SK-N-SH (cell line): ENCODE measurements around the gene GRK5. TPM values are rescaled to one million over a fixed set of nuclear protein-coding genes. Genes with fewer than 3 reads are reported as not detected.

Experiments
- CTCF ChIA-PET: fragments of 300-600, 350-600 bp; formaldehyde crosslinking; extraction: SDS; loops from one replicate; lab custom pipeline; 2021; lab: Yijun Ruan, JAX
- POLR2A ChIA-PET: fragments of 350-600 bp; sonication (Branson Sonifier 250); formaldehyde crosslinking; extraction: SDS; loops from one replicate; lab custom pipeline; 2020; ENCODE audit warnings: antibody characterized with exemption, inconsistent platforms; lab: Yijun Ruan, JAX
- DNase-seq: peaks from one replicate; pipeline ENCODE4 v3.0.0; 2012
- H2AFZ ChIP-seq: fragments of 200-600 bp; sonication (generic); 2 replicates; pipeline ENCODE4 v1.8.1; 2016; ENCODE audit warnings: antibody characterized with exemption, mild to moderate bottlenecking, low read depth
- H3F3A ChIP-seq: fragments of 200-600 bp; sonication (generic); replicated peaks from 2 replicates; pipeline ENCODE3; 2016; ENCODE audit warnings: antibody characterized with exemption, mild to moderate bottlenecking; ENCODE audit not compliant: insufficient read depth
- H3K27ac ChIP-seq, 2 experiments: fragments of 200-500 bp in 1 of 2; fragments of 200-600 bp in 1 of 2; sonication (Bioruptor generic) in 1 of 2; sonication (generic), shearing (Covaris generic) in 1 of 2; 2 replicates each; pipeline versions ENCODE4 v1.5.1 to v1.6.1; 2014 to 2016; ENCODE audit warnings: low read depth in 2 of 2, inconsistent platforms in 1 of 2, low read length in 1 of 2, mild to moderate bottlenecking in 1 of 2, mixed read lengths in 1 of 2
- H3K27me3 ChIP-seq: fragments of 200-600 bp; sonication (generic), shearing (Covaris generic); 2 replicates; pipeline ENCODE4 v1.6.1; 2016; ENCODE audit warnings: mixed run types; ENCODE audit not compliant: insufficient read depth
- H3K36me3 ChIP-seq, 2 experiments: fragments of 200-500 bp in 1 of 2; fragments of 200-600 bp in 1 of 2; sonication (Bioruptor generic) in 1 of 2; sonication (generic) in 1 of 2; replicated peaks in 1 of 2; 2 replicates each; pipeline versions ENCODE3 to v1.5.1; 2014 to 2016; ENCODE audit warnings: low read length in 1 of 2, mild to moderate bottlenecking in 1 of 2; ENCODE audit not compliant: insufficient read depth in 2 of 2, control insufficient read depth in 1 of 2
- H3K4me1 ChIP-seq, 2 experiments: fragments of 200-500 bp in 1 of 2; fragments of 200-600 bp in 1 of 2; sonication (Bioruptor generic) in 1 of 2; sonication (generic), shearing (Covaris generic) in 1 of 2; 2 replicates each; pipeline versions ENCODE4 v1.5.1 to v1.6.1; 2014 to 2016; ENCODE audit warnings: low read depth in 1 of 2, low read length in 1 of 2, mixed run types in 1 of 2; ENCODE audit not compliant: insufficient read depth in 2 of 2, control insufficient read depth in 1 of 2
- H3K4me2 ChIP-seq: fragments of 200-600 bp; sonication (generic), shearing (Covaris generic); 2 replicates; pipeline ENCODE4 v1.6.1; 2017; ENCODE audit warnings: mixed run types
- H3K4me3 ChIP-seq, 2 experiments: fragments of 200-500 bp in 1 of 2; fragments of 200-600 bp in 1 of 2; sonication (Bioruptor generic) in 1 of 2; sonication (generic), shearing (Covaris generic) in 1 of 2; 2 replicates each; pipeline versions ENCODE4 v1.5.1 to v1.8.1; 2014 to 2016; ENCODE audit warnings: low read depth in 2 of 2, inconsistent platforms in 1 of 2, low read length in 1 of 2, mild to moderate bottlenecking in 1 of 2, mixed read lengths in 1 of 2, moderate library complexity in 1 of 2
- H3K79me2 ChIP-seq: fragments of 200-600 bp; sonication (generic); 2 replicates; pipeline ENCODE4 v1.8.1; 2017; ENCODE audit warnings: mild to moderate bottlenecking; ENCODE audit not compliant: insufficient read depth
- H3K9ac ChIP-seq: fragments of 200-600 bp; sonication (generic); 2 replicates; pipeline ENCODE4 v1.6.1; 2017; ENCODE audit warnings: mixed run types
- H3K9me2 ChIP-seq: fragments of 200-600 bp; sonication (generic); 2 replicates; pipeline ENCODE4 v1.6.1; 2017; ENCODE audit warnings: mixed run types
- H3K9me3 ChIP-seq: fragments of 200-600 bp; sonication (generic); 2 replicates; pipeline ENCODE4 v1.6.1; 2017; ENCODE audit warnings: mixed run types, mild to moderate bottlenecking, moderate library complexity
- H4K20me1 ChIP-seq: fragments of 200-600 bp; sonication (generic); 2 replicates; pipeline ENCODE4 v1.6.1; 2017; ENCODE audit warnings: mild to moderate bottlenecking, mixed run types; ENCODE audit not compliant: insufficient read depth
- CHD2 ChIP-seq: fragments of 150-350 bp; IDR thresholded peaks from 2 replicates; pipeline ENCODE4 v1.6.1; 2018; ENCODE audit warnings: low read length; ENCODE audit not compliant: partially characterized antibody
- EP300 ChIP-seq, 2 experiments: IDR thresholded peaks; 2 replicates each; pipeline versions ENCODE4 v1.4.0 to v1.6.1; 2012; ENCODE audit warnings: borderline replicate concordance in 1 of 2, low read depth in 1 of 2, low read length in 1 of 2
- FOXJ3 ChIP-seq: sonication (generic); formaldehyde crosslinking; IDR thresholded peaks from 2 replicates; pipeline ENCODE4 v1.5.1; 2020; ENCODE audit warnings: mild to moderate bottlenecking, missing genetic modification reagents
- FOXM1 ChIP-seq: IDR thresholded peaks from 2 replicates; pipeline ENCODE4 v1.4.0; 2012; ENCODE audit warnings: low read depth, mild to moderate bottlenecking
- GATA2 ChIP-seq: sonication (generic); formaldehyde crosslinking; IDR thresholded peaks from 2 replicates; pipeline ENCODE4 v1.5.0; 2020; ENCODE audit warnings: mild to moderate bottlenecking, missing genetic modification reagents
- MEF2A ChIP-seq: IDR thresholded peaks from 2 replicates; pipeline ENCODE4 v1.4.0; 2012; ENCODE audit warnings: low read depth, borderline replicate concordance
- NFIC ChIP-seq: IDR thresholded peaks from 2 replicates; pipeline ENCODE4 v1.4.0; 2012; ENCODE audit warnings: borderline replicate concordance
- NRF1 ChIP-seq: IDR thresholded peaks from 2 replicates; pipeline ENCODE4 v1.6.1; 2012; ENCODE audit warnings: low read depth, mild to moderate bottlenecking, low read length
- POLR2AphosphoS5 ChIP-seq: IDR thresholded peaks from 2 replicates; pipeline ENCODE4 v1.6.1; 2012; ENCODE audit warnings: low read depth, low read length
- RAD21 ChIP-seq: IDR thresholded peaks from 2 replicates; pipeline ENCODE4 v1.6.1; 2012; ENCODE audit warnings: mild to moderate bottlenecking, low read length
- RXRA ChIP-seq: IDR thresholded peaks from 2 replicates; pipeline ENCODE4 v1.4.0; 2012; ENCODE audit warnings: low read depth, mild to moderate bottlenecking, borderline replicate concordance
- TAF1 ChIP-seq: IDR thresholded peaks from 2 replicates; pipeline ENCODE4 v1.6.1; 2012; ENCODE audit warnings: low read depth, mild to moderate bottlenecking, low read length, moderate library complexity, borderline replicate concordance
- TEAD4 ChIP-seq: IDR thresholded peaks from 2 replicates; pipeline ENCODE4 v1.4.0; 2012; ENCODE audit warnings: mild to moderate bottlenecking, borderline replicate concordance; ENCODE audit not compliant: insufficient read depth
- WGBS: methylation state at CpG from one replicate; pipeline ENCODE4 v1.1.6; 2017; ENCODE audit warnings: low lambda C conversion rate; 5-methylcytosine and 5-hydroxymethylcytosine counted together
- polyA plus RNA-seq, 3 experiments: library from polyadenylated mRNA; depleted of rRNA; stranded (reverse); fragments of >200 nt; gene quantifications; 2 replicates each; pipeline ENCODE4 v1.2.3, GENCODE V29; 2012
- TF ChIP-seq, protein P1 (sequence below): IDR thresholded peaks from 2 replicates; pipeline ENCODE4 v1.4.0; 2012; ENCODE audit warnings: low read depth
- TF ChIP-seq, protein P2 (sequence below): IDR thresholded peaks from 2 replicates; pipeline ENCODE4 v1.4.0; 2012; ENCODE audit warnings: low read depth, borderline replicate concordance

GRK5 gene
- polyA plus RNA-seq, 1 of the 3 experiments (the other 2 are of a cell fraction): 12.1 TPM

DNA sequence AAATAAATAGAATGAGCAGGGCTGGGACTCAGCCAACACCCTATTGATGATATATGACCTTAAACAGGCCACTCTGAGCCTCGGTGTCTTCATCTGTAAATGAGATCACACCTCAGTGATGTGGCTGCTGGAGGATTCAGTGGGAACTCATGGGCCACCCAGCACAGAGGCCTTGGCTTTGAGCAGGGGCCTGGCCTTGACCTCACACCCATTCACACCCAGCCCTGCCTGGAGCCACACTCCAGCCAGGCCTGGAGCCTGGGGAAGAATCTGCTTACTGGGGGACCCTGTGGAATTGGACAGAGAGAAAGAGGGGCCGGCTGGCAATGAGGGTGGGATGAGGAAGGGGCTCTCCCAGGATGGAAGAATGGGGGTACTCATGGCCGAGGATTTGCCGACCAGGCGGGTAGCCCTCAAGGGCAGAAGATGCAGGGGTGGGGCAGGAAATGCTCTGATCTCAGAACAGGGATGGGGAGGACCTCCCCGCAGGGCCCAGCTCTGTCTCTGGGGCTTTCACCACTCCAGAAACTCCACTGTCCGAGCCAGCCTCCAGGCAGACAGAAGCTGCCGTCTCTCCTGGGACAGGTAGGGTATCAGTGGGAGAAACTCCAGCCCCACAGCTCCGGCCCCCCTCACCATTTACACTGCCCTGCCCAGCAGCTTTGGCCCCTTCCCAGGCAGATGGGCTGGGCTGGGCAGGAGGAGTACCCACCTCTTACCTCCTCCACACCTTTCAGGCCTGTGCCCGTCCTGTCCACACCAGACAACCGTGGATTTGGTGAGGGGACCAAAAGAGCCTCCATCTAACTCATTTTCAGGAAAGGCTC, 253.2 kb downstream of the GRK5 start:
- ChIA-PET CTCF (interaction anchor here (0.9 to 5.9 kb wide), 5 partner anchors 11 to 261 kb away, joined by 3 to 38 read pairs (median 11); partner anchors contain the start of gene GRK5), POLR2A (no interaction called here)
- Histone ChIP-seq H3K9ac (no peak overlapping the region), H3K9me3 (no peaks in the 10 kb centered on the region), H3K27me3 (no peaks in the 10 kb centered on the region; the same call in 1 of the 2 replicates), H3K79me2 (no peaks in the 10 kb centered on the region), H3K9me2 (no peaks in the 10 kb centered on the region), H3K27ac (no peak overlapping the region), H3K4me2 (no peak overlapping the region), H3F3A (no peaks in the 10 kb centered on the region), H3K4me3 (no peak overlapping the region)
- no peak for DNase-seq
- TF ChIP-seq FOXM1 (no peak), EP300 (IDR thresholded peaks at IDR 0.05; ENCODE audit: borderline replicate concordance in 1 of 2, low read depth in 1 of 2, low read length in 1 of 2) (no peak), MEF2A (no peak), TAF1 (no peak), POLR2AphosphoS5 (no peak), NFIC (no peak), CHD2 (no peak)
- TF ChIP-seq, all 33 proteins: peak for 0
- H3K4me1 ChIP-seq: no peaks in the 10 kb centered on the region
- 96% methylated on average over 7 of the region's 11 CpGs for WGBS
- H4K20me1 ChIP-seq: no peaks in the 10 kb centered on the region
- no peaks in the 10 kb centered on the region for H3K36me3 ChIP-seq
- H2AFZ ChIP-seq: no peak overlapping the region

DNA sequence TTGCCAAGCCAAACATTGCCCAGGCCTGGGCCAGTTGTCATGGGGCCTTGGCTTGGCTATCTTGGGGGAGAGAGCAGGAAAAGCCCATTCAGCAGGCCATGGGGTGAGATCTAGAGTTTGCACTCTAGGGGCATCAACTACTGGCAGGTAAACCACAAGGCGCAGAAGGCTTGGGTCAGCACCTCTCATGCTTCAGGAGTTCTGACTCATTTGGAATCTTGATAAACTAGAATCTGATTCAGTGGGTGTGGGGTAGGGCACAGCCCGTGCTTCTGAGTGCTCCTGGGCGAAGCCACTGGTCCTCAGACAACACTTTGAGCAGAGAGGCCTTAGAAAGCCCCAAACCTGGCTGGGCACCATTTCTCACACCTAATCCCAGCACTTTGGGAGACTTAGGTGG, 254.0 kb downstream of the GRK5 start:
- TF ChIP-seq RXRA: no peak
- no peaks in the 10 kb centered on the region for H3K79me2 ChIP-seq
- H3K36me3 ChIP-seq: no peaks in the 10 kb centered on the region
- H4K20me1 ChIP-seq: no peaks in the 10 kb centered on the region
- no peak overlapping the region for H2AFZ ChIP-seq
- CTCF ChIA-PET: interaction anchor here (0.9 to 5.9 kb wide), 3 partner anchors 10 to 255 kb away, joined by 3 to 27 read pairs (median 5); partner anchors contain the start of gene GRK5
- WGBS: 100% methylated on average over 1 of the region's 3 CpGs
- no peaks in the 10 kb centered on the region for H3K9me3 ChIP-seq
- H3K9ac ChIP-seq: no peak overlapping the region
- H3F3A ChIP-seq: no peaks in the 10 kb centered on the region
- no peak overlapping the region for H3K4me3 ChIP-seq
- H3K27ac ChIP-seq: no peak overlapping the region
- DNase-seq: no peak
- no peak overlapping the region for H3K4me2 ChIP-seq
- H3K27me3 ChIP-seq: no peaks in the 10 kb centered on the region; the same call in 1 of the 2 replicates
- H3K4me1 ChIP-seq: no peaks in the 10 kb centered on the region
- H3K9me2 ChIP-seq: no peaks in the 10 kb centered on the region
- POLR2A ChIA-PET: no interaction called here

DNA sequence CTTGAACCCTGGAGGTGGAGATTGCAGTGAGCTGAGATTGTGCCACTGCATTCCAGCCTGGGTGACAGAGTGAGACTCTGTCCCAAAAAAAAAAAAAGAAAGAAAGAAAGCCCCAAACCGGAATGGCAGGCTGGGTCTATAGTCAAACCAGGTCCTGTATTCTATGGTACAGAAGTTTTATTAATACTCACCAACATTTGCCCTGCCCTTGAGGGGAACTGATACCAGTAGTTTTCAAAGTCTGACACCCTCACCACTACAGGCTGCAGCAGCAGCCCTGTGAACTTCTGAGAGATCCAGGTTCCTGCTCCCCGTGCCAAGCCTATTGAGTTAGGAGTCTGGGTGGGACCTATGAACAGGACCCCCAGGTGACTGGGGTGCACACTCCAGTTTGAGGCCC, 254.6 kb downstream of the GRK5 start:
- CTCF ChIA-PET: no interaction called here
- H3K36me3 ChIP-seq: no peaks in the 10 kb centered on the region

More for the DNA sequence above, 254.6 kb downstream of the GRK5 start:
- DNase-seq: no peak
- Histone ChIP-seq H3K27ac (no peak overlapping the region), H3K9me3 (no peaks in the 10 kb centered on the region), H4K20me1 (no peaks in the 10 kb centered on the region), H2AFZ (no peak overlapping the region), H3K4me1 (no peaks in the 10 kb centered on the region), H3K9me2 (no peaks in the 10 kb centered on the region), H3K27me3 (no peaks in the 10 kb centered on the region; the same call in 1 of the 2 replicates), H3K4me2 (no peak overlapping the region), H3K9ac (no peak overlapping the region), H3K79me2 (no peaks in the 10 kb centered on the region), H3F3A (no peaks in the 10 kb centered on the region), H3K4me3 (no peak overlapping the region)
- no peak for TF ChIP-seq RAD21
- no peak for TF ChIP-seq FOXJ3 (CRISPR knock-in tag)
- no peak for TF ChIP-seq FOXM1
- TF ChIP-seq GATA2 (CRISPR knock-in tag): no peak
- no peak for TF ChIP-seq RXRA
- TF ChIP-seq, protein P1, sequence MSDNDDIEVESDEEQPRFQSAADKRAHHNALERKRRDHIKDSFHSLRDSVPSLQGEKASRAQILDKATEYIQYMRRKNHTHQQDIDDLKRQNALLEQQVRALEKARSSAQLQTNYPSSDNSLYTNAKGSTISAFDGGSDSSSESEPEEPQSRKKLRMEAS: no peak
- TF ChIP-seq, protein P2, sequence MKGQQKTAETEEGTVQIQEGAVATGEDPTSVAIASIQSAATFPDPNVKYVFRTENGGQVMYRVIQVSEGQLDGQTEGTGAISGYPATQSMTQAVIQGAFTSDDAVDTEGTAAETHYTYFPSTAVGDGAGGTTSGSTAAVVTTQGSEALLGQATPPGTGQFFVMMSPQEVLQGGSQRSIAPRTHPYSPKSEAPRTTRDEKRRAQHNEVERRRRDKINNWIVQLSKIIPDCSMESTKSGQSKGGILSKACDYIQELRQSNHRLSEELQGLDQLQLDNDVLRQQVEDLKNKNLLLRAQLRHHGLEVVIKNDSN: no peak
- no peak for TF ChIP-seq TEAD4
- no peak for TF ChIP-seq TAF1
- TF ChIP-seq POLR2AphosphoS5: no peak
- no peak for TF ChIP-seq NRF1
- no peak for TF ChIP-seq MEF2A
- 63% methylated on average over 1 of the region's 2 CpGs for WGBS
- POLR2A ChIA-PET: no interaction called here
